ENCODE data around the gene NES.
A peak's percentile ranks its signal among the peaks of the same experiment; 100 is the strongest.

NES gene

GRCh38 chr1:156657741-156658319 lies 19.4 kb downstream of the NES start:
- Histone ChIP-seq H3K27me3 (ENCODE audit: control insufficient read depth in 2 of 2, insufficient read depth in 2 of 2, low read length in 2 of 2) (peaks cover 0 to 5% of the 10 kb centered on the region in 2 donors), H3K36me3 (ENCODE audit: control insufficient read depth in 2 of 2, insufficient read depth in 2 of 2, low read length in 2 of 2) (no peaks in the 10 kb centered on the region), H3K9ac (ENCODE audit: low read depth in 1 of 2, low read length in 2 of 2) (peak overlapping the region in 1 of 2 donors; percentile 14), H3K9me3 (ENCODE audit: control insufficient read depth in 2 of 2, low read length in 2 of 2) (no peaks in the 10 kb centered on the region), H3K4me3 (ENCODE audit: low read length in 2 of 2) (peak overlapping the region; percentile 28 to 58), H3K4me1 (ENCODE audit: control insufficient read depth in 2 of 2, insufficient read depth in 2 of 2, low read length in 2 of 2) (peaks cover 44 to 45% of the 10 kb centered on the region in 2 donors), H3K27ac (ENCODE audit: low read depth in 2 of 2, low read length in 2 of 2) (no peak overlapping the region)

- Histone ChIP-seq H3K4me3 (ENCODE audit: low read length in 2 of 2) (peak overlapping the region; percentile 28 to 58), H3K9ac (ENCODE audit: low read depth in 1 of 2, low read length in 2 of 2) (peak overlapping the region; percentile 8 to 14), H3K27ac (ENCODE audit: low read depth in 2 of 2, low read length in 2 of 2) (no peak overlapping the region), H3K36me3 (ENCODE audit: control insufficient read depth in 2 of 2, insufficient read depth in 2 of 2, low read length in 2 of 2) (no peaks in the 10 kb centered on the region), H3K4me1 (ENCODE audit: control insufficient read depth in 2 of 2, insufficient read depth in 2 of 2, low read length in 2 of 2) (peaks cover 36 to 41% of the 10 kb centered on the region in 2 donors), H3K9me3 (ENCODE audit: control insufficient read depth in 2 of 2, low read length in 2 of 2) (no peaks in the 10 kb centered on the region), H3K27me3 (ENCODE audit: control insufficient read depth in 2 of 2, insufficient read depth in 2 of 2, low read length in 2 of 2) (peaks cover 0 to 5% of the 10 kb centered on the region in 2 donors)
These were observed 20.1 kb downstream of the NES start for GRCh38 chr1:156656806-156657740.

GRCh38 chr1:156655904-156656516 lies 21.2 kb downstream of the NES start:
- Histone ChIP-seq H3K27ac (ENCODE audit: low read depth in 2 of 2, low read length in 2 of 2) (no peak overlapping the region), H3K9ac (ENCODE audit: low read depth in 1 of 2, low read length in 2 of 2) (no peak overlapping the region), H3K4me3 (ENCODE audit: low read length in 2 of 2) (no peak overlapping the region), H3K27me3 (ENCODE audit: control insufficient read depth in 2 of 2, insufficient read depth in 2 of 2, low read length in 2 of 2) (peaks cover 0 to 5% of the 10 kb centered on the region in 2 donors), H3K9me3 (ENCODE audit: control insufficient read depth in 2 of 2, low read length in 2 of 2) (no peaks in the 10 kb centered on the region), H3K36me3 (ENCODE audit: control insufficient read depth in 2 of 2, insufficient read depth in 2 of 2, low read length in 2 of 2) (no peaks in the 10 kb centered on the region), H3K4me1 (ENCODE audit: control insufficient read depth in 2 of 2, insufficient read depth in 2 of 2, low read length in 2 of 2) (peaks cover 27 to 31% of the 10 kb centered on the region in 2 donors)

- H3K4me3 ChIP-seq (ENCODE audit: low read length in 2 of 2) = no peak overlapping the region
- no peaks in the 10 kb centered on the region for H3K36me3 ChIP-seq (ENCODE audit: control insufficient read depth in 2 of 2, insufficient read depth in 2 of 2, low read length in 2 of 2)
- H3K9ac ChIP-seq (ENCODE audit: low read depth in 1 of 2, low read length in 2 of 2) = no peak overlapping the region
- H3K27me3 ChIP-seq (ENCODE audit: control insufficient read depth in 2 of 2, insufficient read depth in 2 of 2, low read length in 2 of 2) = peaks cover 0 to 5% of the 10 kb centered on the region in 2 donors
- H3K27ac ChIP-seq (ENCODE audit: low read depth in 2 of 2, low read length in 2 of 2) = no peak overlapping the region
- H3K9me3 ChIP-seq (ENCODE audit: control insufficient read depth in 2 of 2, low read length in 2 of 2) = no peaks in the 10 kb centered on the region
- peaks cover 21 to 24% of the 10 kb centered on the region in 2 donors for H3K4me1 ChIP-seq (ENCODE audit: control insufficient read depth in 2 of 2, insufficient read depth in 2 of 2, low read length in 2 of 2)
These were observed 21.9 kb downstream of the NES start for GRCh38 chr1:156655151-156655903.

- no peak overlapping the region for H3K9ac ChIP-seq (ENCODE audit: low read depth in 1 of 2, low read length in 2 of 2)
- peaks cover 0 to 7% of the 10 kb centered on the region in 2 donors for H3K27me3 ChIP-seq (ENCODE audit: control insufficient read depth in 2 of 2, insufficient read depth in 2 of 2, low read length in 2 of 2)
- no peak overlapping the region for H3K4me3 ChIP-seq (ENCODE audit: low read length in 2 of 2)
- no peaks in the 10 kb centered on the region for H3K9me3 ChIP-seq (ENCODE audit: control insufficient read depth in 2 of 2, low read length in 2 of 2)
- no peak overlapping the region for H3K27ac ChIP-seq (ENCODE audit: low read depth in 2 of 2, low read length in 2 of 2)
- no peaks in the 10 kb centered on the region for H3K36me3 ChIP-seq (ENCODE audit: control insufficient read depth in 2 of 2, insufficient read depth in 2 of 2, low read length in 2 of 2)
- H3K4me1 ChIP-seq (ENCODE audit: control insufficient read depth in 2 of 2, insufficient read depth in 2 of 2, low read length in 2 of 2) = peaks cover 17 to 19% of the 10 kb centered on the region in 2 donors
These were observed 22.5 kb downstream of the NES start for GRCh38 chr1:156654700-156655099.

GRCh38 chr1:156652992-156653355 lies 24.2 kb downstream of the NES start:
- Histone ChIP-seq H3K27me3 (ENCODE audit: control insufficient read depth in 2 of 2, insufficient read depth in 2 of 2, low read length in 2 of 2) (peaks cover 0 to 12% of the 10 kb centered on the region in 2 donors), H3K27ac (ENCODE audit: low read depth in 2 of 2, low read length in 2 of 2) (no peak overlapping the region), H3K36me3 (ENCODE audit: control insufficient read depth in 2 of 2, insufficient read depth in 2 of 2, low read length in 2 of 2) (no peaks in the 10 kb centered on the region), H3K9ac (ENCODE audit: low read depth in 1 of 2, low read length in 2 of 2) (no peak overlapping the region), H3K9me3 (ENCODE audit: control insufficient read depth in 2 of 2, low read length in 2 of 2) (no peaks in the 10 kb centered on the region), H3K4me1 (ENCODE audit: control insufficient read depth in 2 of 2, insufficient read depth in 2 of 2, low read length in 2 of 2) (peaks cover 8 to 11% of the 10 kb centered on the region in 2 donors), H3K4me3 (ENCODE audit: low read length in 2 of 2) (no peak overlapping the region)

- Histone ChIP-seq H3K4me1 (ENCODE audit: control insufficient read depth in 2 of 2, insufficient read depth in 2 of 2, low read length in 2 of 2) (peaks cover 5 to 7% of the 10 kb centered on the region in 2 donors), H3K27ac (ENCODE audit: low read depth in 2 of 2, low read length in 2 of 2) (no peak overlapping the region), H3K4me3 (ENCODE audit: low read length in 2 of 2) (no peak overlapping the region), H3K27me3 (ENCODE audit: control insufficient read depth in 2 of 2, insufficient read depth in 2 of 2, low read length in 2 of 2) (peaks cover 0 to 12% of the 10 kb centered on the region in 2 donors), H3K9me3 (ENCODE audit: control insufficient read depth in 2 of 2, low read length in 2 of 2) (no peaks in the 10 kb centered on the region), H3K36me3 (ENCODE audit: control insufficient read depth in 2 of 2, insufficient read depth in 2 of 2, low read length in 2 of 2) (no peaks in the 10 kb centered on the region), H3K9ac (ENCODE audit: low read depth in 1 of 2, low read length in 2 of 2) (no peak overlapping the region)
These were observed 24.8 kb downstream of the NES start for GRCh38 chr1:156652131-156652991.

GRCh38 chr1:156648951-156649350 lies 28.3 kb downstream of the NES start:
- H3K4me1 ChIP-seq (ENCODE audit: control insufficient read depth in 2 of 2, insufficient read depth in 2 of 2, low read length in 2 of 2) = no peaks in the 10 kb centered on the region
- H3K27me3 ChIP-seq (ENCODE audit: control insufficient read depth in 2 of 2, insufficient read depth in 2 of 2, low read length in 2 of 2) = peaks cover 0 to 10% of the 10 kb centered on the region in 2 donors
- H3K9ac ChIP-seq (ENCODE audit: low read depth in 1 of 2, low read length in 2 of 2) = no peak overlapping the region
- no peaks in the 10 kb centered on the region for H3K36me3 ChIP-seq (ENCODE audit: control insufficient read depth in 2 of 2, insufficient read depth in 2 of 2, low read length in 2 of 2)
- no peak overlapping the region for H3K27ac ChIP-seq (ENCODE audit: low read depth in 2 of 2, low read length in 2 of 2)
- no peak overlapping the region for H3K4me3 ChIP-seq (ENCODE audit: low read length in 2 of 2)
- H3K9me3 ChIP-seq (ENCODE audit: control insufficient read depth in 2 of 2, low read length in 2 of 2) = no peaks in the 10 kb centered on the region

- no peaks in the 10 kb centered on the region for H3K9me3 ChIP-seq (ENCODE audit: control insufficient read depth in 2 of 2, low read length in 2 of 2)
- no peak overlapping the region for H3K9ac ChIP-seq (ENCODE audit: low read depth in 1 of 2, low read length in 2 of 2)
- no peak overlapping the region for H3K4me3 ChIP-seq (ENCODE audit: low read length in 2 of 2)
- H3K36me3 ChIP-seq (ENCODE audit: control insufficient read depth in 2 of 2, insufficient read depth in 2 of 2, low read length in 2 of 2) = no peaks in the 10 kb centered on the region
- H3K27ac ChIP-seq (ENCODE audit: low read depth in 2 of 2, low read length in 2 of 2) = no peak overlapping the region
- H3K4me1 ChIP-seq (ENCODE audit: control insufficient read depth in 2 of 2, insufficient read depth in 2 of 2, low read length in 2 of 2) = no peaks in the 10 kb centered on the region
- peaks cover 0 to 12% of the 10 kb centered on the region in 2 donors for H3K27me3 ChIP-seq (ENCODE audit: control insufficient read depth in 2 of 2, insufficient read depth in 2 of 2, low read length in 2 of 2)
These were observed 28.7 kb downstream of the NES start for GRCh38 chr1:156648496-156648895.
